DMS53 treated with DMSO at 0.1 percent for 48 hours (cell line): ENCODE results near the gene KRT27.
"Not testable (repeated sequence)": the region's sequence is repeated elsewhere in the genome, so short reads cannot be mapped to it uniquely, and the experiment has no call there.

Source experiments
- DNase-seq: peaks from one replicate; lab custom pipeline; 2025; ENCODE audit not compliant: unreplicated experiment; lab: John Stamatoyannopoulos, UW

KRT27 gene

GRCh38 chr17:40782450-40782849, at the start of gene KRT27:
KRT27 (minus strand) TSS chr17:40782550; CDS start chr17:40782493, 57 bp downstream.
- DNase-seq: no peak

- no peak for DNase-seq
Observed at GRCh38 chr17:40830085-40830776, 47.9 kb upstream of the KRT27 start.

DNA sequence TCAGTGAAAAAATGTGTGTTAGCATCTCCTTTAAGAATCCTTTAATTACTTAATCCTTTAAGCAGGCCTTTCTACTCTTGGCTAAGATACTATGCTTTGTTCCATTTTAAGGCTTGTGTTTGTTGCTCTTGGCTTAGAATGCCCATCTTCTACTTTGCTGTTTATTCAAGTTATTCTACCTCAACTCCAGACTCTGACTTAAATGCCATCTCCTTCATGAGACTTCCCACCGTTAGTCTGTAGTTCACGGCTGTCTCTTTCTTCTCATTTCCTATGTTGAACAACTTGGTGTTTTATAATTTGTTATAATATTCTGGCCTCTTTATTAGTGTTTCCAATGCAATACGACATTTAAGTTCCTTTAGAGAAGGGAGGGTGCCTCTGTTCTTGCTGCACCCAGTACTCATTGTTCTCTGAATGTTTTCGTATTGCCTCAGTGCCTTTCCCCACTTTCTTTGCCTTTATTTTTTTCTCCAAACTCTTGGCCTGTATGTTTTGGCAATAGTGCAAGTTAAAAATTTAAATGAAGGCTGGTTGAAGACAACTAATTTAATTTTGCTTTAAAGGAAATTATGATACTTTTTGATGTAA, 46.2 kb upstream of the KRT27 start:
- DNase-seq: no peak

GRCh38 chr17:40827746-40828453, 45.5 kb upstream of the KRT27 start:
- DNase-seq: no peak

- DNase-seq: no peak
Observed at GRCh38 chr17:40825599-40825998, 43.2 kb upstream of the KRT27 start.

DNA sequence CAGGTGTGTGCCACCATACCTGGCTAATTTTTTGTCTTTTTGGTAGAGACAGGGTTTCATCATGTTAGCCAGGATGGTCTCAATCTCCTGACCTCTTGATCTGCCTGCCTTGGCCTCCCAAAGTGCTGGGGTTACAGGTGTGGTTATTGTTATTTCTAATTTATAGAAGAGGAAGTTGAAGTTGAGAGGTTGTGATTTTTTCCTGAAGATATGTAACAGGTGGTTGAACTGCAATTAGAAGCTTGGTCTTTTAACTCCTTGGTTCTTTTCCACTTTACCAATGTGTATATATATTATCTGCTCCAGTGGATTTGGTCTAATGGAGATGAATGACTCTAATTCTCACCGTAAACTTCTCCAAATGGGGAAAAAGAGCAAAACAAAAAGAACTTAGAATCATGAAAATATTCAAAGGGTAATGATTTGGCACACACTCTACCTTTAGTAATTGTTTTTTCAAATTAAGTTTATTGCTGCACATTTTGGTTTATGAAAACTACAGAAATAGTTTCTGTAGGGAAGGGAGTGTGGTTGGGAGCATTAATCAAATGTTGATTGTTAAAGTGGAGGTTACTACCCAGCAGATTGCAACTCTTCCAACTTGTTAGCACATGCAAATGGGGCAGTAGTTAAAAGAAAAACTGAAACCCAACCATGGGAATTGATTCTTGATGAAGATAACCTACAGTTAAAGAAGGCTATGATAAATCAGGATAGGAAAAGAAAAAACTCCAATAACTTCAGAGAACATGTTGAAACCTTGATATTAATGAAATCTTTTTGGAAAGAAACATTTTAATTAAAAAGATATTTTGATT, 41.9 kb upstream of the KRT27 start:
- no peak for DNase-seq

DNA sequence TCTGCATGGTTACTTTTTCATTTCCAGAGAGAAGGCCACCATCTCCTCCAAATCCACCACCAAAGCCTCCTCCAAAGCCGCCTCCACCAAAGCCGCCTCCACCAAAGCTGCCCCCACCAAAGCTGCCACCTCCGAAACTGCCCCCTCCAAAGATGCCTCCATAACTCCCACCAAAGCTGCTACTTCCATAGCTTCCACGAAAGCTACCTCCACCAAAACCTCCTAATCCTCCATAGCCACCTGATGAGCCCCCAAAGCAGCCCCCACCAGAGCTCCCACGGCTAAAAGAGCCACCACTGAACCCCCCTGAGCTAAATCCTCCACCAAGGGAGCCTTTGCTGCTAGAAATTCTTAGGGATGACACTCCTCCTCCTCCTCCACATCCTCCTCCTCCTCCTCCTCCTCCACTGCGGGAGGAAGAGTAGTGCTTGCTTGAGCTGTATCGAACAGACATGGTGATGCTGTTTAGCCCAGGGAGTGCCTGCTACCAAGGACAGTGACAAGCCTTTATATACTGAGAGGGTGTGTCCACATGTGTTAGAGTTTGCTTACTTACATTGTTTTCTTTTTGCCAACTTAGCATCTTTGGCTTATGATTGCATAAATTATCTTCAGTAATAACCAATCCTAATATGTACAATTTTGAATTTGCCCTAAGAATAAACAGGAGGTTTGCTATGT, 39.9 kb upstream of the KRT27 start, which contains the start of gene KRT10:
TSS of gene KRT10 (minus strand) at position 483 of the 681 bp plus-strand sequence. CDS start at position 454, 29 bp downstream.
- DNase-seq: no peak

- no peak for DNase-seq
Observed at GRCh38 chr17:40821536-40821935, 39.2 kb upstream of the KRT27 start.

DNA sequence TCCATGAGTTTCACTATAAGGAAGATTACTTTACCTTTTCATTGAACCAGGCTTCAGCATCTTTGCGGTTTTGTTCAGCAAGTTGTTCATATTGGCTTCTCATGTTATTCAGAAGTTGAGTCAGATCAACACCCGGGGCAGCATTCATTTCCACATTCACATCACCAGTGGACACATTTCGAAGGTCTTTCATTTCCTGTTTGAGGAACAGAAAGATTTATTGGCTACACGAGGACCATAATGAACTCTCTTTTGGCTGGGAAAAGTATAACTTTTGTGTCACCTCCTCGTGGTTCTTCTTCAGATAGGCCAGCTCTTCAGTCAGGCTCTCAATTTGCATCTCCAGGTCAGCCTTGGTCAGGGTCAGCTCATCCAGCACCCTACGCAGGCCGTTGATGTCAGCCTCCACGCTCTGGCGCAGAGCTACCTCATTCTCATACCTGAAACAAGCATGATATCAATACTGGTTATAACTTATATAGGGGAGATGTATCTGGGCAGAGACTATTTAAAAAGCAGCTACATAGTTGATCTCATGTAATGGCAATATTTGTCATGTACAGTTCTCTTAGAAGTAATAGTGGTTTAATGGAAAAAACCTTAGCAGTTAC, 38.0 kb upstream of the KRT27 start:
- no peak for DNase-seq

DNA sequence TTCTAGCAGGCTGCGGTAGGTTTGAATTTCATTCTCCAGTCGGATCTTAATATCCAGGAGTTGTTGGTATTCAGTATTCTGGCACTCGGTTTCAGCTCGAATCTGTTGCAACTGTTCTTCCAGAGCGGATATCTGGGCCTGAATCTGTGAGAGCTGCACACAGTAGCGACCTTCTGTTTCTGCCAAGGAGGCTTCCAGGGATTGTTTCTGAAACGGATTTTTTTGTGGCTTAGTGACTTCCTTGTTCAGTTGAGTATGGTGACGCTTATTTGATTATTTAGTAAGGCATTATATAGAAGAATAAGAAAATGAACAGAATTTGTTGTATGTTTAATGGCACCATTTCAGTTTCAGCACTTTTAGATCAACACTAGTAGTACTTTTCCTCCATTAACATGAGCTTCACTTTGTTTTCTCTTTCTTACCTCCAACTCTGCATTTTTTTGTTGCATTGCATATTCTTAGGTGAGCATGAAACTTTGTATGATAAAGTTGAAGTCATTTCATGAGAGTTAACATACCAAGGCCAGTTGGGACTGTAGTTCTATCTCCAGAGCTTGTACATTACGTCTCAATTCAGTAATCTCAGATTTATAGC, 37.3 kb upstream of the KRT27 start:
- no peak for DNase-seq

- DNase-seq: peak; percentile 54
Observed at GRCh38 chr17:40818733-40819527, 36.6 kb upstream of the KRT27 start.

DNA sequence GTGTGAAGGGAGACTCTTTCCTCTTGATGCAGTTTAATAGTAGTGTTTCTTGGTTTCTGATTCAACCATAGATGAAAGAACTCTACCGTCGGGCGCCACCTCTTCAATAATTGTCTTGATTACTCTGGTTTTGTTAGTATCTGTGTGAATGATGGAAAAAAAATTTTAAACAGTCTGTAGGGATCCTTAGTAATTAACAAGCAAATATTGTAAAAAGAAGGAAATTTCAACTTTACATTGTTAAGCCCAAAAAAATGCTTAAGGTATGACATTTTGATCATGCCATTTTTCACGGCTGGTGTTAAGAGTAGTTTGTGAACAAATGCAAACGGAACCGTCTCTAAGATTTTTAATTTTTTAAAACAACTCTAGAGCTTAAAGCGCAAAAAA, 36.0 kb upstream of the KRT27 start:
- DNase-seq: peak; percentile 29

GRCh38 chr17:40817103-40817682, 34.8 kb upstream of the KRT27 start:
- DNase-seq: no peak

DNA sequence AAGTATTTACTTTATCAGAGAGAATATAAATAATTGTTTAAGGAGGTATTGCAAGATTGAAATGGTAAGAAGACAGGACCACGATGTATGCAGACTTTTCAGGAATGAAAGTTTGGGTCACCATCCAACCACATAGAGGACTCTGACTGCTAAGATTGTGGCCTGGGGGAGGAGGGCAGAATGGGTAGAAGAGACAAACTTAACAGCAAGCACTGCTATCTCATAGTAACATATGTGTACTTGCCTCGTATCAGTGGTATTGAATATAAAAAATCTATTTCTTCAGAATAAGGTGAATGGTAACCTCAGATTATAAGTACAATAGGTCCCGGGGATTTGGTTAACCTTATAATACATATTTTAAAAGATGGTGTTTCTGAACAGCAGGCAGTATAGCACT, 34.2 kb upstream of the KRT27 start:
- no peak for DNase-seq

DNA sequence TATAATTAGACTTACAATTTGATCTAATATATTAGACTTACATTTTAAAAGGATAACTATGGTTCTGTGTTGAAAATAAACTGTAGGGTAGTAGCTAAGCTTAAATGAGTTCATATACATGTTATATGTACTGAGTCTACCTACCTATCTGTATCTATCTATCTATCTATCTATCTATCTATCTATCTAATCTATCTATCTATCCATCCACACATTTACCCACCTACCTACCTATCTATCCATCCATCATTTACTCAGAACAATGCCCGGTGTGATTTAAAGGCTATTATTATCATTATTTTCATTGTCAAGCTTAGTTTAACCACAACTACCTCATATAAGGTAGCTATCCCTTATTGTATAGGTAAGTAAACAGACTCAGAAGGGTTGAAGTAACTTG, 33.0 kb upstream of the KRT27 start:
- no peak for DNase-seq

- not testable (repeated sequence) for DNase-seq
Observed at GRCh38 chr17:40814657-40815056, 32.3 kb upstream of the KRT27 start.

GRCh38 chr17:40813804-40814203, 31.5 kb upstream of the KRT27 start:
- no peak for DNase-seq

DNA sequence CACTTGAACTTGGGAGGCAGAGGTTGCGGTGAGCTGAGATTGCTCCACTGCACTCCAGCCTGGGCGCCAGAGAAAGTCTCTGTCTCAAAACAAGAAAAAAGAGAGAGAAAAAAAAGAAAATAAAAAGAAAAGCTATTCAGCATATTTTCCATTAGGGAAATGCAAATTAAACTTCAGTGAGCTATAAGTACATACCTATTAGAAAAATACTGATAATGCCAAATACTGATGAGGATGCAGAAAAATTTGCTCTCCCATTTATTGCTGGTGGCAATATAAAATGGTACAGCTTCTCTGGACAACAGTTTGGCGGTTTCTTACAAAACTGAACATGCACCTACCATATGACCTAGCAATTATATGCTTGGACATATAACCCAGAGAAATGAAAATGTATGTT, 30.3 kb upstream of the KRT27 start:
- no peak for DNase-seq

GRCh38 chr17:40810494-40810893, 28.1 kb upstream of the KRT27 start:
- DNase-seq: no peak
